HuH-7.5 (cell line): ENCODE data around the gene CA5A.
"Not testable (repeated sequence)": the region's sequence is repeated elsewhere in the genome, so short reads cannot be mapped to it uniquely, and the experiment has no call there.

Source experiments
- DNase-seq: peaks from one replicate; pipeline ENCODE4 v3.0.0; 2011; ENCODE audit warnings: low spot score

The CA5A gene

GRCh38 chr16:87936375-87937230, at the start of gene CA5A:
Gene CA5A, minus strand, starts transcription at chr16:87936529. Its CDS starts 79 bp downstream, at chr16:87936450.
- DNase-seq: no peak

GRCh38 chr16:87985493-87985892, 49.2 kb upstream of the CA5A start:
- DNase-seq: not testable (repeated sequence)

- DNase-seq: no peak
Observed at GRCh38 chr16:87984632-87985267, 48.4 kb upstream of the CA5A start.

GRCh38 chr16:87984180-87984579, 47.9 kb upstream of the CA5A start:
- DNase-seq: not testable (repeated sequence)

GRCh38 chr16:87983737-87984097, 47.4 kb upstream of the CA5A start:
- not testable (repeated sequence) for DNase-seq

GRCh38 chr16:87983072-87983736, 46.9 kb upstream of the CA5A start:
- DNase-seq: not testable (repeated sequence)

- DNase-seq: no peak
Observed at GRCh38 chr16:87982581-87983041, 46.3 kb upstream of the CA5A start.

- not testable (repeated sequence) for DNase-seq
Observed at GRCh38 chr16:87981376-87981775, 45.0 kb upstream of the CA5A start.

- DNase-seq: not testable (repeated sequence)
Observed at GRCh38 chr16:87979911-87980630, 43.7 kb upstream of the CA5A start.

GRCh38 chr16:87979352-87979751, 43.0 kb upstream of the CA5A start:
- no peak for DNase-seq

GRCh38 chr16:87978127-87978526, 41.8 kb upstream of the CA5A start:
- DNase-seq: no peak

- no peak for DNase-seq
Observed at GRCh38 chr16:87976665-87977064, 40.3 kb upstream of the CA5A start.

- no peak for DNase-seq
Observed at GRCh38 chr16:87974178-87974577, 37.8 kb upstream of the CA5A start.

GRCh38 chr16:87973717-87974116, 37.4 kb upstream of the CA5A start:
- no peak for DNase-seq

- DNase-seq: no peak
Observed at GRCh38 chr16:87971933-87972332, 35.6 kb upstream of the CA5A start.

GRCh38 chr16:87970186-87970585, 33.9 kb upstream of the CA5A start:
- no peak for DNase-seq

GRCh38 chr16:87968541-87968940, 32.2 kb upstream of the CA5A start:
- DNase-seq: no peak

- no peak for DNase-seq
Observed at GRCh38 chr16:87966685-87967185, 30.4 kb upstream of the CA5A start.

GRCh38 chr16:87966064-87966645, 29.8 kb upstream of the CA5A start:
- no peak for DNase-seq

- no peak for DNase-seq
Observed at GRCh38 chr16:87965417-87965816, 29.1 kb upstream of the CA5A start.

- DNase-seq: no peak
Observed at GRCh38 chr16:87964049-87964659, 27.8 kb upstream of the CA5A start.
